Mesenchymal stem cell (in vitro differentiated cells and primary cell): ENCODE measurements around the gene SLC30A2.

Source experiments
- DNase-seq: peaks from one replicate; pipeline ENCODE4 v3.0.0-alpha.2; 2013
- H2AFZ ChIP-seq: one replicate; pipeline ENCODE4 v1.6.1; 2013; ENCODE audit warnings: low read depth, mild to moderate bottlenecking, control low read depth, inconsistent platforms, low read length, moderate library complexity
- H2AK5ac ChIP-seq: 2 replicates; pipeline ENCODE4 v1.6.1; 2013; ENCODE audit warnings: low read length, moderate library complexity, mild to moderate bottlenecking, inconsistent platforms; ENCODE audit not compliant: severe bottlenecking
- H2BK120ac ChIP-seq: one replicate; pipeline ENCODE4 v1.6.1; 2013; ENCODE audit warnings: low read depth, mild to moderate bottlenecking, inconsistent platforms, low read length, moderate library complexity
- H2BK12ac ChIP-seq, 2 experiments: one replicate each; pipeline ENCODE4 v1.6.1; 2013; ENCODE audit warnings: inconsistent platforms in 2 of 2, low read length in 2 of 2, mild to moderate bottlenecking in 2 of 2, moderate library complexity in 2 of 2, control low read depth in 1 of 2
- H2BK15ac ChIP-seq: one replicate; pipeline ENCODE4 v1.6.1; 2013; ENCODE audit warnings: mild to moderate bottlenecking, low read depth, inconsistent platforms; ENCODE audit not compliant: poor library complexity, severe bottlenecking
- H2BK5ac ChIP-seq: 2 replicates; pipeline ENCODE4 v1.6.1; 2013; ENCODE audit warnings: low read depth, mild to moderate bottlenecking, low read length, control low read depth, inconsistent platforms; ENCODE audit not compliant: poor library complexity, severe bottlenecking
- H3K14ac ChIP-seq, 2 experiments: one replicate each; pipeline ENCODE4 v1.6.1; 2013; ENCODE audit warnings: inconsistent platforms in 2 of 2, low read length in 2 of 2, control low read depth in 1 of 2, mild to moderate bottlenecking in 1 of 2, moderate library complexity in 1 of 2
- H3K18ac ChIP-seq, 2 experiments: one replicate each; pipeline ENCODE4 v1.6.1; 2013; ENCODE audit warnings: inconsistent platforms in 2 of 2, low read length in 2 of 2, control low read depth in 1 of 2, low read depth in 1 of 2, mild to moderate bottlenecking in 1 of 2
- H3K23ac ChIP-seq, 2 experiments: one replicate each; pipeline ENCODE4 v1.6.1; 2013; ENCODE audit warnings: inconsistent platforms in 2 of 2, low read length in 2 of 2, mild to moderate bottlenecking in 2 of 2, moderate library complexity in 2 of 2, control low read depth in 1 of 2
- H3K27ac ChIP-seq: 2 replicates; pipeline ENCODE4 v1.5.1; 2013; ENCODE audit warnings: mild to moderate bottlenecking, moderate library complexity, low read length, control low read depth, inconsistent platforms; ENCODE audit not compliant: poor library complexity, severe bottlenecking
- H3K27me3 ChIP-seq, 2 experiments: 2 replicates each; pipeline versions ENCODE4 v1.6.1 to v1.7.0; 2013; ENCODE audit warnings: low read length in 2 of 2, mild to moderate bottlenecking in 2 of 2, moderate library complexity in 2 of 2, control low read depth in 1 of 2, inconsistent platforms in 1 of 2; ENCODE audit not compliant: control insufficient read depth in 1 of 2, insufficient read depth in 1 of 2
- H3K36me3 ChIP-seq, 2 experiments: 2 replicates each; pipeline versions ENCODE4 v1.6.1 to v1.7.0; 2013; ENCODE audit warnings: low read length in 2 of 2, control low read depth in 1 of 2, inconsistent platforms in 1 of 2, low read depth in 1 of 2, mild to moderate bottlenecking in 1 of 2; ENCODE audit not compliant: insufficient read depth in 2 of 2, control insufficient read depth in 1 of 2
- H3K4ac ChIP-seq, 2 experiments: one replicate each; pipeline ENCODE4 v1.6.1; 2013; ENCODE audit warnings: inconsistent platforms in 2 of 2, low read length in 2 of 2, mild to moderate bottlenecking in 2 of 2, moderate library complexity in 2 of 2, control low read depth in 1 of 2, low read depth in 1 of 2
- H3K4me1 ChIP-seq: 2 replicates; pipeline ENCODE4 v1.6.1; 2013; ENCODE audit warnings: low read depth, low read length, control low read depth; ENCODE audit not compliant: control insufficient read depth, insufficient read depth
- H3K4me2 ChIP-seq: 2 replicates; pipeline ENCODE4 v1.6.1; 2013; ENCODE audit warnings: low read length, mild to moderate bottlenecking, inconsistent platforms; ENCODE audit not compliant: poor library complexity, severe bottlenecking
- H3K4me3 ChIP-seq, 2 experiments: 2 replicates each; pipeline versions ENCODE4 v1.5.1 to v1.7.0; 2013; ENCODE audit warnings: low read length in 2 of 2, mild to moderate bottlenecking in 2 of 2, control low read depth in 1 of 2, low read depth in 1 of 2; ENCODE audit not compliant: insufficient read depth in 1 of 2
- H3K79me1 ChIP-seq: replicated peaks from 2 replicates; pipeline ENCODE4 v1.6.1; 2013; ENCODE audit warnings: mild to moderate bottlenecking, control low read depth, low read length, inconsistent platforms; ENCODE audit not compliant: poor library complexity, severe bottlenecking
- H3K9ac ChIP-seq: 2 replicates; pipeline ENCODE4 v1.7.0; 2013; ENCODE audit warnings: mild to moderate bottlenecking, low read length, moderate library complexity
- H3K9me3 ChIP-seq: 2 replicates; pipeline ENCODE4 v1.7.0; 2013; ENCODE audit warnings: mild to moderate bottlenecking, low read length; ENCODE audit not compliant: control insufficient read depth
- H4K8ac ChIP-seq: one replicate; pipeline ENCODE4 v1.6.1; 2013; ENCODE audit warnings: inconsistent platforms, mild to moderate bottlenecking, low read length, moderate library complexity
- H4K91ac ChIP-seq: one replicate; pipeline ENCODE4 v1.6.1; 2013; ENCODE audit warnings: mild to moderate bottlenecking, low read length, inconsistent platforms
- WGBS: methylation state at CpG from one replicate; pipeline ENCODE4 v1.1.7; 2013; ENCODE audit warnings: mixed read lengths; 5-methylcytosine and 5-hydroxymethylcytosine counted together

SLC30A2 gene

DNA sequence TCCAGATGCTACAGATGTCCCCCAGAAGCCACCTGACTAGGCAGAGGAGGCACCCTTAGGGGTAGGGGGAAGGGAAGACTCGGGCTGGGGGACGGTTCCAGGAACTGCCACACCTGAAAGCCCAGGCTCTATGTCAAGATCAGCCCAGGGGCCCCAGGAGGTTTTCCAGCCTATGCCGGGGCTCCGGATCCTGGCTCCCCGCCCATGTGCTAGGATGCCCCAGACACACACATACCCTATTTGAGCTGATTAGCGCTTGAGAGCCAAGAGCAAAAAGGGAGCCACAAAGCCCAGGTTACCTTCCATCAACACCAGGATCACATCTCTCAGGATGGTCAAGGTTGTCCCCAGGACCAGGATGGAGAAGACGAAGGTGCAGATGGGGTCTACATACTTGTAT, 4.5 kb downstream of the SLC30A2 start:
- Histone ChIP-seq H3K18ac (no peak overlapping the region), H3K27me3 (peaks cover 49 to 87% of the 10 kb centered on the region in 2 experiments), H3K79me1 (no peaks in the 10 kb centered on the region), H4K91ac (no peak overlapping the region), H2BK120ac (no peak overlapping the region), H2AFZ (no peak overlapping the region), H2BK5ac (no peak overlapping the region), H3K4ac (no peak overlapping the region), H3K4me2 (no peak overlapping the region), H2BK12ac (no peak overlapping the region), H2AK5ac (no peak overlapping the region), H3K4me1 (peaks cover 15% of the 10 kb centered on the region), H3K36me3 (no peaks in the 10 kb centered on the region), H3K27ac (no peak overlapping the region), H3K14ac (no peak overlapping the region), H3K9ac (no peak overlapping the region), H4K8ac (no peak overlapping the region), H3K9me3 (no peaks in the 10 kb centered on the region), H3K23ac (no peak overlapping the region), H3K4me3 (no peak overlapping the region), H2BK15ac (no peak overlapping the region)
- 86% methylated on average over 7 of the region's 7 CpGs for WGBS
- DNase-seq: no peak

DNA sequence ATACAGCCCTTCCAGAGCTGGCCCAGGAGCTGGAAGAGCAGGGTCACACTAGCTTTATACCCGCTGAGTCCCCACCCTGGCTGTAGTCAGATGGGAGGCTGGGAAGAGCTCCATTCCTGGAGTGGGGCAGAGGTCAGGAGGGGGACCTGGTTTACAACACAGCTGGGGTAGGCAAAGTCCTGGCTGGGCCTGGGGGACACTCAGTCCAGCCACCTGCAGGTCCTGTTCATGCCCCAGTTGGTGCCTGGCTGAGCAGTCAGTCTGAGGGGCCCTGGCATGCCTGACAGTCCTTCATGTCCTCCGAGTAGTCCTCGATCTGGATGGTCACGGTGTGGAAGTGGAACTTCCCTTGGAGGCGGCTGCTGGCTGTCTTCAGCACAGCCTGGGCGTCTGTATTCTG, 7.0 kb downstream of the SLC30A2 start:
- H3K9ac ChIP-seq: no peak overlapping the region
- no peaks in the 10 kb centered on the region for H3K9me3 ChIP-seq
- no peak overlapping the region for H2BK15ac ChIP-seq
- DNase-seq: no peak
- H3K27me3 ChIP-seq: peaks cover 28 to 78% of the 10 kb centered on the region in 2 experiments
- H3K79me1 ChIP-seq: no peaks in the 10 kb centered on the region
- no peak overlapping the region for H3K27ac ChIP-seq
- 89% methylated on average over 6 of the region's 6 CpGs for WGBS
- H2AFZ ChIP-seq: no peak overlapping the region
- H2BK120ac ChIP-seq: no peak overlapping the region
- no peak overlapping the region for H2BK5ac ChIP-seq
- no peak overlapping the region for H2BK12ac ChIP-seq
- H3K23ac ChIP-seq: no peak overlapping the region
- no peaks in the 10 kb centered on the region for H3K36me3 ChIP-seq
- no peak overlapping the region for H4K8ac ChIP-seq
- H3K18ac ChIP-seq: no peak overlapping the region
- no peak overlapping the region for H4K91ac ChIP-seq
- H3K4me1 ChIP-seq: peaks cover 19% of the 10 kb centered on the region
- no peak overlapping the region for H3K4me2 ChIP-seq
- no peak overlapping the region for H3K14ac ChIP-seq
- H3K4me3 ChIP-seq: no peak overlapping the region
- no peak overlapping the region for H3K4ac ChIP-seq
- H2AK5ac ChIP-seq: no peak overlapping the region

DNA sequence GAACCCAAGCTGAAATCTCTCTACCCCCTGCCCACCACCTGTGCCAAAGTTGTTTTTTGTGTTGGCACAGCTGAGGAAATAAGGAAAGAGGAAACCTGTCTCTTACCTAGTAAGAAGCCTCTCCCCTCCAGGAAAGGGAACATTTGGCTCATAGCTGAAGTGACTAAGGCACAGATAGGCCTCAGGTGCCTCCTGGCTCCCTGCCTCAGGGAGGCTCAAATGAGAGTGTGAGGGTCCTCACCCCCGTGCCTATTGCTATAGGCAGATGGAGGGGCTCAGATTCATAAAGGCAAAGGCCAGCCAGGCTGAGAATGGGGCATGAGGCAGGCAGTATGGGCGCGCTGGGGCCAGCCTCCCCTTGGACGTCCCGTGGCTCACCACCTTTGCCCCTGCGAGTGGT, 7.4 kb downstream of the SLC30A2 start:
- Histone ChIP-seq H3K36me3 (no peaks in the 10 kb centered on the region), H3K4me2 (no peak overlapping the region), H3K27me3 (peaks cover 24 to 78% of the 10 kb centered on the region in 2 experiments), H2BK120ac (no peak overlapping the region), H3K79me1 (no peaks in the 10 kb centered on the region), H3K4ac (no peak overlapping the region), H2AK5ac (no peak overlapping the region), H2BK15ac (no peak overlapping the region), H2BK12ac (no peak overlapping the region), H3K9ac (no peak overlapping the region), H3K27ac (no peak overlapping the region), H3K23ac (no peak overlapping the region), H2BK5ac (no peak overlapping the region), H2AFZ (no peak overlapping the region), H3K4me1 (peaks cover 19% of the 10 kb centered on the region), H3K9me3 (no peaks in the 10 kb centered on the region), H4K8ac (no peak overlapping the region), H3K14ac (no peak overlapping the region), H3K4me3 (no peak overlapping the region), H3K18ac (no peak overlapping the region), H4K91ac (no peak overlapping the region)
- no peak for DNase-seq
- 95% methylated on average over 6 of the region's 6 CpGs for WGBS

DNA sequence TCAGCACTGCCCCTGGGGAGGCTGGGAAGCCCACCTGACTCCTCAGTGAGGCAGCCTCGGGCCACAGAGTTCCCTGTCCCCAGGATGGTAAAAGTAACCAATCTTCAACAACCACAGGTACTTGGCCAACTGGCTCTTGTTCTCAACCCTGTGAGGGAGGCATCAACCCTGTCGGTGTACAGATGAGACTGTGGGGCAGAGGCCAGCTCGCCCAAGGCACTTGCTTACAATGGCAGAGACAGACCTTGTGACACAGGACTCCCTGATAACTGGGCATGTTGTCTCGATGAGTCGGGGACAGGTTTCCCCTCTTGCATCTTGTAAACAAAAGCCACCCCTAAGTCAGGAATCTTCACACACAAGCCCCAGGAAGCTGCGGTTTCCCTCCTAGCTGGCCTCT, 8.0 kb downstream of the SLC30A2 start:
- no peak overlapping the region for H2BK12ac ChIP-seq
- peaks cover 19% of the 10 kb centered on the region for H3K4me1 ChIP-seq
- no peak overlapping the region for H4K8ac ChIP-seq
- H2BK120ac ChIP-seq: no peak overlapping the region
- no peak overlapping the region for H4K91ac ChIP-seq
- H3K79me1 ChIP-seq: no peaks in the 10 kb centered on the region
- WGBS: 86% methylated on average over 6 of the region's 6 CpGs
- DNase-seq: no peak
- H3K9ac ChIP-seq: no peak overlapping the region
- no peaks in the 10 kb centered on the region for H3K9me3 ChIP-seq
- no peak overlapping the region for H3K14ac ChIP-seq
- no peak overlapping the region for H3K4me2 ChIP-seq
- H2BK5ac ChIP-seq: no peak overlapping the region
- H2BK15ac ChIP-seq: no peak overlapping the region
- no peak overlapping the region for H2AK5ac ChIP-seq
- no peak overlapping the region for H3K27ac ChIP-seq
- H3K36me3 ChIP-seq: no peaks in the 10 kb centered on the region
- no peak overlapping the region for H3K23ac ChIP-seq
- peaks cover 18 to 78% of the 10 kb centered on the region in 2 experiments for H3K27me3 ChIP-seq
- H3K4ac ChIP-seq: no peak overlapping the region
- no peak overlapping the region for H3K4me3 ChIP-seq
- no peak overlapping the region for H3K18ac ChIP-seq
- H2AFZ ChIP-seq: no peak overlapping the region
